ENCODE measurements around the gene PPP1R9B. TPM values are rescaled to one million over a fixed set of nuclear protein-coding genes. Genes with fewer than 3 reads are reported as not detected.

The PPP1R9B gene
- total RNA-seq, 1 experiment from 2014 or later = 21.7 TPM

DNA sequence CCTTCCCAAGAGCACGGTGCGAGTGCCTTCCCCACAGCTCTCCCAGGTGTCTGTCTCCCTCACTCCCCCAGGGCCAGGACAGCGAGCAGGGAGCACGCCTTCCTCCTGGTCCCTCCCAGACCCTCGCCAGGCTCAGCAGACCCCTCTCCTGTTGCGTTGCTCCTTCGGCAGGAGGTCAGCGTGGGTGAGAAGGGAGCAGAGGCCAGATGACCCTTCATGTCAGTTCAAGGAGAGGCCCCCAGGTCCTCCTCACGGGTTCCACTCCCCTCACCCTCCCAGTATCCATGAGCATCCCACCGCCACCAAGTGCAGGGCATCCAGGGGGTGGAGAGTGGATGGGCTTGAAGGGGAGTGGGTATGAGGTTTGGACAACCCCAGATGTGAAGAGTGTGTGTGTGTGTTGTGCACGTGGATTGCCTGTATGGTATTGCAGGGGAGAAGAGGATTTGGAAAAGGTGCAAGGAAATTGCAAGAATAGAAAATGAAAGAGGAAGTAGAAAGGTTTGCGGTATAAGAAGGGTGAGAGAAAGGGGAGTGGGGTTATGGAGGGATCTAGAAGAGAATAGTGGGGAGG lies 33.0 kb upstream of the PPP1R9B start:
- ChIA-PET POLR2A (no interaction called here), CTCF (interaction anchor here (0.8 to 1.9 kb wide), 5 partner anchors 14 to 91 kb away, joined by 3 to 5 read pairs (median 4); partner anchors contain the start of gene TMEM92)
- peak overlapping the region; percentile 10 for H3K4me3 Mint-ChIP-seq
- DNase-seq (ENCODE audit: low spot score) (no peak), ATAC-seq (no peak; the same call in 1 of the 2 replicates)
- peaks cover 15% of the 10 kb centered on the region for H3K36me3 Mint-ChIP-seq
- TF ChIP-seq, protein P1, sequence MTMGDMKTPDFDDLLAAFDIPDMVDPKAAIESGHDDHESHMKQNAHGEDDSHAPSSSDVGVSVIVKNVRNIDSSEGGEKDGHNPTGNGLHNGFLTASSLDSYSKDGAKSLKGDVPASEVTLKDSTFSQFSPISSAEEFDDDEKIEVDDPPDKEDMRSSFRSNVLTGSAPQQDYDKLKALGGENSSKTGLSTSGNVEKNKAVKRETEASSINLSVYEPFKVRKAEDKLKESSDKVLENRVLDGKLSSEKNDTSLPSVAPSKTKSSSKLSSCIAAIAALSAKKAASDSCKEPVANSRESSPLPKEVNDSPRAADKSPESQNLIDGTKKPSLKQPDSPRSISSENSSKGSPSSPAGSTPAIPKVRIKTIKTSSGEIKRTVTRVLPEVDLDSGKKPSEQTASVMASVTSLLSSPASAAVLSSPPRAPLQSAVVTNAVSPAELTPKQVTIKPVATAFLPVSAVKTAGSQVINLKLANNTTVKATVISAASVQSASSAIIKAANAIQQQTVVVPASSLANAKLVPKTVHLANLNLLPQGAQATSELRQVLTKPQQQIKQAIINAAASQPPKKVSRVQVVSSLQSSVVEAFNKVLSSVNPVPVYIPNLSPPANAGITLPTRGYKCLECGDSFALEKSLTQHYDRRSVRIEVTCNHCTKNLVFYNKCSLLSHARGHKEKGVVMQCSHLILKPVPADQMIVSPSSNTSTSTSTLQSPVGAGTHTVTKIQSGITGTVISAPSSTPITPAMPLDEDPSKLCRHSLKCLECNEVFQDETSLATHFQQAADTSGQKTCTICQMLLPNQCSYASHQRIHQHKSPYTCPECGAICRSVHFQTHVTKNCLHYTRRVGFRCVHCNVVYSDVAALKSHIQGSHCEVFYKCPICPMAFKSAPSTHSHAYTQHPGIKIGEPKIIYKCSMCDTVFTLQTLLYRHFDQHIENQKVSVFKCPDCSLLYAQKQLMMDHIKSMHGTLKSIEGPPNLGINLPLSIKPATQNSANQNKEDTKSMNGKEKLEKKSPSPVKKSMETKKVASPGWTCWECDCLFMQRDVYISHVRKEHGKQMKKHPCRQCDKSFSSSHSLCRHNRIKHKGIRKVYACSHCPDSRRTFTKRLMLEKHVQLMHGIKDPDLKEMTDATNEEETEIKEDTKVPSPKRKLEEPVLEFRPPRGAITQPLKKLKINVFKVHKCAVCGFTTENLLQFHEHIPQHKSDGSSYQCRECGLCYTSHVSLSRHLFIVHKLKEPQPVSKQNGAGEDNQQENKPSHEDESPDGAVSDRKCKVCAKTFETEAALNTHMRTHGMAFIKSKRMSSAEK (CRISPR knock-in tag; IDR thresholded peaks at IDR 0.05; ENCODE audit: borderline replicate concordance) = no peak
- no peak for TF ChIP-seq ZNF416 (CRISPR knock-in tag; IDR thresholded peaks at IDR 0.05)
- H3K9me3 Mint-ChIP-seq = no peaks in the 10 kb centered on the region
- no peak overlapping the region for H3K27ac Mint-ChIP-seq
- peaks cover 36% of the 10 kb centered on the region for H3K4me1 Mint-ChIP-seq
- peaks cover 3% of the 10 kb centered on the region; the same call in 1 of the 2 replicates for H3K27me3 Mint-ChIP-seq (ENCODE audit: low read depth)

DNA sequence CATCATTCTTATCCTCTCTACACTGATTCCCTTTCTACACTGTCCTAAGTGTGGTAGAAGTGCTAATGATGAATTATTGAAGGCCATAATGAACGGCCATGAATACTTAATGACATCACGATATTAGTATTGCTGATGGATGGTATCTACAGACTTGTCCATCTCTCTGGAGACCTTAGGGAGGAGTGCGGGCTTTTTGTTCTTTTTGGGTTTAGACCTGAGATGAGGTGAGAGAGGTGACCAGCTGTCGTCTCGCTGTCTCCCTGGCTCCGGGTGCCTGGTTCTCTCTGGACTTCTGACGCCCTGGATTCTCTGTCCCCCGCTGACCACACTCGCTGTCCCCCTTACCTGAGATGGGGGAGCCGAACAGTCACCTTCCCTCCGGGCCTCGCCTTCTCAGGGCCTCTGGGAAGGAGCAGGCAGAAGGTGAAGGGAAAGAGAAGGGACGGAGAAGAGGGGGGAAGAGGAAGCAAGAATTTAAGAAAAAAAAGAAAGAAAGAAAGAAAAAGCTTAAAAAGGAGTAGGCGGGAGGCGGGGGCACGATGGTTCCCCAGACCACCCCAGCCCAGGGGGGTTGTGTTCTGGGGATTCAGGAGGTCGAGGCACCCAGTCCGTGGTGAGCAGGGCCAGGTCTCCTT lies 32.4 kb upstream of the PPP1R9B start:
- no peak for TF ChIP-seq CREM (CRISPR knock-in tag; IDR thresholded peaks at IDR 0.05)
- TF ChIP-seq, protein P2, sequence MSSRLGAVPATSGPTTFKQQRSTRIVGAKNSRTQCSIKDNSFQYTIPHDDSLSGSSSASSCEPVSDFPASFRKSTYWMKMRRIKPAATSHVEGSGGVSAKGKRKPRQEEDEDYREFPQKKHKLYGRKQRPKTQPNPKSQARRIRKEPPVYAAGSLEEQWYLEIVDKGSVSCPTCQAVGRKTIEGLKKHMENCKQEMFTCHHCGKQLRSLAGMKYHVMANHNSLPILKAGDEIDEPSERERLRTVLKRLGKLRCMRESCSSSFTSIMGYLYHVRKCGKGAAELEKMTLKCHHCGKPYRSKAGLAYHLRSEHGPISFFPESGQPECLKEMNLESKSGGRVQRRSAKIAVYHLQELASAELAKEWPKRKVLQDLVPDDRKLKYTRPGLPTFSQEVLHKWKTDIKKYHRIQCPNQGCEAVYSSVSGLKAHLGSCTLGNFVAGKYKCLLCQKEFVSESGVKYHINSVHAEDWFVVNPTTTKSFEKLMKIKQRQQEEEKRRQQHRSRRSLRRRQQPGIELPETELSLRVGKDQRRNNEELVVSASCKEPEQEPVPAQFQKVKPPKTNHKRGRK (CRISPR knock-in tag; IDR thresholded peaks at IDR 0.05; ENCODE audit: borderline replicate concordance) = 0 out of 2 replicates have a peak, but pooled peaks have one; percentile 51
- peaks cover 42% of the 10 kb centered on the region for H3K4me1 Mint-ChIP-seq
- H3K36me3 Mint-ChIP-seq = peaks cover 14% of the 10 kb centered on the region
- H3K9me3 Mint-ChIP-seq = no peaks in the 10 kb centered on the region
- H3K27ac Mint-ChIP-seq = no peak overlapping the region
- ChIA-PET POLR2A (no interaction called here), CTCF (interaction anchor here (0.8 to 1.9 kb wide), 5 partner anchors 14 to 91 kb away, joined by 3 to 5 read pairs (median 4); partner anchors contain the start of gene TMEM92)
- DNase-seq (ENCODE audit: low spot score) (no peak), ATAC-seq (no peak)
- peaks cover 3% of the 10 kb centered on the region; the same call in 1 of the 2 replicates for H3K27me3 Mint-ChIP-seq (ENCODE audit: low read depth)
- no peak overlapping the region for H3K4me3 Mint-ChIP-seq

DNA sequence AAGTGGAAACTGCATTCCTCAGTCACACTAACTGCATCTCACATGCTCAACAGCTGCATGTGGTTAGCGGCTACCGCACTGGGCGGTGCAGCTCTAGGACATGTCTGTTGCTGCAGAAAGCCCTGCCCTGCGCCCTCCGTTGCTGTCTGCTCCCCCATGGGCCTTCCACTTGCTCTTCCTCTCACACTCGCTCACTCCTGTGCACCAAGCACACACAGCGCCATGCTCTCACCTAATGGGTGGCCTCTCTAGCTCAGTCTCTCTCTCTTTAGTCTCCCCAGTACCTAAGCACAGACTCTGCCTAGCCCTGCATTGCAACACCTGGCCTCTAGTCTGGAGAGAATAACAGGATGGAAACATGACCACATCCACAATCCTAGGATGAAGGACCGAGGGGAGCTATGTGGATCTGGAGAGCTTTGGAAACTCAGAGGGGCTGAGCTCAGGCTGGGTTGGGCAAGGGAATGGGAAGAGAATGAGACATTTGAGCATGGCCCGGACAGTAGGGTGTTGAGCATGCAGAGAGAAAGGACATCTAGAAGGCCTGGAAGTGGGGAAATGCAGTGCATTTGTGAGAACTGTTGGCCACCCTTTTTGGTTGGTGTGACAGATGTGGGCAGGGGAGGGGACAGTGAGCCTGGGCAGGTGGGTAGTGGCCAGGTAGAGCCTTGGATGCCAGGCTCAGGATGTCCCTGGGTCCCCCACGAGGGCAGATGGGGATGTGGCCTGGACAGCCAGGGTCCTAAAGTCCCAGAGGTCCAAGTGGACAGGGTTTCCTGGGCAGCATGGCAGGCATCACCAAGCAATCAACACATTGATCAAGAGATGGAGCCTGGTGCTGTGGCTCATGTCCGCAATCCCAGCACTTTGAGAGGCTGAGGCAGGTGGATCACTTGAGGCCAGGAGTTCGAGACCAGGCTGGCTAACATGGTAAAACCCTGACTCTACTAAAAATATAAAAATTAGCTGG lies 31.4 kb upstream of the PPP1R9B start:
- H3K36me3 Mint-ChIP-seq = peaks cover 14% of the 10 kb centered on the region; the same call in 1 of the 2 replicates
- no peaks in the 10 kb centered on the region for H3K9me3 Mint-ChIP-seq
- H3K27ac Mint-ChIP-seq = peak overlapping the region; percentile 49
- POLR2A ChIA-PET = no interaction called here
- peaks cover 47% of the 10 kb centered on the region for H3K4me1 Mint-ChIP-seq
- H3K4me3 Mint-ChIP-seq = no peak overlapping the region
- ATAC-seq = no peak
- CTCF ChIA-PET = interaction anchor here (0.8 to 2.1 kb wide), 13 partner anchors 12 to 180 kb away, joined by 3 to 9 read pairs (median 4); partner anchors contain the start of gene COL1A1
- no peak for DNase-seq (ENCODE audit: low spot score)
- peaks cover 6% of the 10 kb centered on the region; the same call in 1 of the 2 replicates for H3K27me3 Mint-ChIP-seq (ENCODE audit: low read depth)
- TF ChIP-seq SMAD3 (CRISPR knock-in tag; IDR thresholded peaks at IDR 0.05; ENCODE audit: borderline replicate concordance) = no peak
- no peak for TF ChIP-seq ESRRA (CRISPR knock-in tag; IDR thresholded peaks at IDR 0.05; ENCODE audit: borderline replicate concordance)
- no peak for TF ChIP-seq EMX1 (CRISPR knock-in tag; IDR thresholded peaks at IDR 0.05)
- TF ChIP-seq, protein P3, sequence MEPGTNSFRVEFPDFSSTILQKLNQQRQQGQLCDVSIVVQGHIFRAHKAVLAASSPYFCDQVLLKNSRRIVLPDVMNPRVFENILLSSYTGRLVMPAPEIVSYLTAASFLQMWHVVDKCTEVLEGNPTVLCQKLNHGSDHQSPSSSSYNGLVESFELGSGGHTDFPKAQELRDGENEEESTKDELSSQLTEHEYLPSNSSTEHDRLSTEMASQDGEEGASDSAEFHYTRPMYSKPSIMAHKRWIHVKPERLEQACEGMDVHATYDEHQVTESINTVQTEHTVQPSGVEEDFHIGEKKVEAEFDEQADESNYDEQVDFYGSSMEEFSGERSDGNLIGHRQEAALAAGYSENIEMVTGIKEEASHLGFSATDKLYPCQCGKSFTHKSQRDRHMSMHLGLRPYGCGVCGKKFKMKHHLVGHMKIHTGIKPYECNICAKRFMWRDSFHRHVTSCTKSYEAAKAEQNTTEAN (CRISPR knock-in tag; IDR thresholded peaks at IDR 0.05) = no peak
- TF ChIP-seq, protein P4, sequence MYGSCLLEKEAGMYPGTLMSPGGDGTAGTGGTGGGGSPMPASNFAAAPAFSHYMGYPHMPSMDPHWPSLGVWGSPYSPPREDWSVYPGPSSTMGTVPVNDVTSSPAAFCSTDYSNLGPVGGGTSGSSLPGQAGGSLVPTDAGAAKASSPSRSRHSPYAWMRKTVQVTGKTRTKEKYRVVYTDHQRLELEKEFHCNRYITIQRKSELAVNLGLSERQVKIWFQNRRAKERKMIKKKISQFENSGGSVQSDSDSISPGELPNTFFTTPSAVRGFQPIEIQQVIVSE (CRISPR knock-in tag; IDR thresholded peaks at IDR 0.05; ENCODE audit: borderline replicate concordance) = no peak
- TF ChIP-seq, protein P5, sequence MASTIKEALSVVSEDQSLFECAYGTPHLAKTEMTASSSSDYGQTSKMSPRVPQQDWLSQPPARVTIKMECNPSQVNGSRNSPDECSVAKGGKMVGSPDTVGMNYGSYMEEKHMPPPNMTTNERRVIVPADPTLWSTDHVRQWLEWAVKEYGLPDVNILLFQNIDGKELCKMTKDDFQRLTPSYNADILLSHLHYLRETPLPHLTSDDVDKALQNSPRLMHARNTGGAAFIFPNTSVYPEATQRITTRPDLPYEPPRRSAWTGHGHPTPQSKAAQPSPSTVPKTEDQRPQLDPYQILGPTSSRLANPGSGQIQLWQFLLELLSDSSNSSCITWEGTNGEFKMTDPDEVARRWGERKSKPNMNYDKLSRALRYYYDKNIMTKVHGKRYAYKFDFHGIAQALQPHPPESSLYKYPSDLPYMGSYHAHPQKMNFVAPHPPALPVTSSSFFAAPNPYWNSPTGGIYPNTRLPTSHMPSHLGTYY (CRISPR knock-in tag; IDR thresholded peaks at IDR 0.05) = no peak
- no peak for TF ChIP-seq OVOL2 (CRISPR knock-in tag; IDR thresholded peaks at IDR 0.05; ENCODE audit: borderline replicate concordance)
- TF ChIP-seq, protein P6, sequence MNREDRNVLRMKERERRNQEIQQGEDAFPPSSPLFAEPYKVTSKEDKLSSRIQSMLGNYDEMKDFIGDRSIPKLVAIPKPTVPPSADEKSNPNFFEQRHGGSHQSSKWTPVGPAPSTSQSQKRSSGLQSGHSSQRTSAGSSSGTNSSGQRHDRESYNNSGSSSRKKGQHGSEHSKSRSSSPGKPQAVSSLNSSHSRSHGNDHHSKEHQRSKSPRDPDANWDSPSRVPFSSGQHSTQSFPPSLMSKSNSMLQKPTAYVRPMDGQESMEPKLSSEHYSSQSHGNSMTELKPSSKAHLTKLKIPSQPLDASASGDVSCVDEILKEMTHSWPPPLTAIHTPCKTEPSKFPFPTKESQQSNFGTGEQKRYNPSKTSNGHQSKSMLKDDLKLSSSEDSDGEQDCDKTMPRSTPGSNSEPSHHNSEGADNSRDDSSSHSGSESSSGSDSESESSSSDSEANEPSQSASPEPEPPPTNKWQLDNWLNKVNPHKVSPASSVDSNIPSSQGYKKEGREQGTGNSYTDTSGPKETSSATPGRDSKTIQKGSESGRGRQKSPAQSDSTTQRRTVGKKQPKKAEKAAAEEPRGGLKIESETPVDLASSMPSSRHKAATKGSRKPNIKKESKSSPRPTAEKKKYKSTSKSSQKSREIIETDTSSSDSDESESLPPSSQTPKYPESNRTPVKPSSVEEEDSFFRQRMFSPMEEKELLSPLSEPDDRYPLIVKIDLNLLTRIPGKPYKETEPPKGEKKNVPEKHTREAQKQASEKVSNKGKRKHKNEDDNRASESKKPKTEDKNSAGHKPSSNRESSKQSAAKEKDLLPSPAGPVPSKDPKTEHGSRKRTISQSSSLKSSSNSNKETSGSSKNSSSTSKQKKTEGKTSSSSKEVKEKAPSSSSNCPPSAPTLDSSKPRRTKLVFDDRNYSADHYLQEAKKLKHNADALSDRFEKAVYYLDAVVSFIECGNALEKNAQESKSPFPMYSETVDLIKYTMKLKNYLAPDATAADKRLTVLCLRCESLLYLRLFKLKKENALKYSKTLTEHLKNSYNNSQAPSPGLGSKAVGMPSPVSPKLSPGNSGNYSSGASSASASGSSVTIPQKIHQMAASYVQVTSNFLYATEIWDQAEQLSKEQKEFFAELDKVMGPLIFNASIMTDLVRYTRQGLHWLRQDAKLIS (CRISPR knock-in tag; IDR thresholded peaks at IDR 0.05; ENCODE audit: borderline replicate concordance) = no peak
- no peak for TF ChIP-seq ETV6 (CRISPR knock-in tag; IDR thresholded peaks at IDR 0.05)
- no peak for TF ChIP-seq SP1 (CRISPR knock-in tag; conservative IDR thresholded peaks at IDR 0.05)

Measured in WTC11 (cell line).